ENCODE results near the gene BPIFB4. TPM values are rescaled to one million over a fixed set of nuclear protein-coding genes. Genes with fewer than 3 reads are reported as not detected.

BPIFB4 gene
- total RNA-seq, 2 experiments from 2014 or later = not detected

DNA sequence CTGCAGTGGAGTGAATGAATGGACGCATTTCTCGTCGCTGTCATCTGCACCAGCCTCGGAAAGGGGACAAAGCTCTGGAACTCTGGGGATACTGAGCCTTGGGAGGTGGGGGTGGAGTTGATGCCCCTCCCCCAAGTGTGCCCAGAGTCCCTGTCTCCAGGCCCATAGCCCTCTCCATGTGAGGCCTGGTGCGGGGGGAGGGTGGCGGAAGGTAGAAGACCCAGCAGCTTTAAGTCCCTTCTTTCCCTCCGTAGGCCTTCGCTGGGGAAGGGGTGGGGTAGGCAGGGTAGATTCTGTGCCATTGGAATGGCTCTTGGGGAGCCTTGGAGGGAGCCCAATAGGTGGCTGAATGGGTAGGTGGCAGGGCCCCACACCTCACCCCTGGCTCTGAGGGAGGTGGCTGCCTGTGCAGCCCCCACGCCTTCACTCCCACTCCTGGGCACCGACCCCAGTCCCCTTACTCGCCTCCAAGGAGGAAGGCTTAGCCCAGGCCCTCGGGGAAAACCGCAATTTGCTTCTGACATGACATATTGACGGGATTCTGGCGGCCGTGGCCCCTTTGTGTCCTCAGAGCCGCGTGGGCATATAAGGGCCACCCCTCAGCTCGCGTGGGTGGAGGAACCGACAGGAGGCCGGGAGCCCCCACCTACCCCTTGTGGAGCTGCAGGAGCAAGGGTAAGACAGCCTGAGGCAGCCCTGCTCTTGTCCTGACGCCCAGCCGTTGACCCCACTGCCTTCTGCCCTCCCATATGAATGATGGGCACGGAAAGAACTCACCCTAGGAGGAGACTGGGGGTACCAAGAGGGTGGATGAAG, 25.9 kb upstream of the BPIFB4 start, which contains the start of gene BPIFB3:
TSS of gene BPIFB3 (plus strand) at position 613 of the 816 bp plus-strand sequence. CDS start 1,533 bp downstream, outside the sequence.
- TF ChIP-seq, protein P1, sequence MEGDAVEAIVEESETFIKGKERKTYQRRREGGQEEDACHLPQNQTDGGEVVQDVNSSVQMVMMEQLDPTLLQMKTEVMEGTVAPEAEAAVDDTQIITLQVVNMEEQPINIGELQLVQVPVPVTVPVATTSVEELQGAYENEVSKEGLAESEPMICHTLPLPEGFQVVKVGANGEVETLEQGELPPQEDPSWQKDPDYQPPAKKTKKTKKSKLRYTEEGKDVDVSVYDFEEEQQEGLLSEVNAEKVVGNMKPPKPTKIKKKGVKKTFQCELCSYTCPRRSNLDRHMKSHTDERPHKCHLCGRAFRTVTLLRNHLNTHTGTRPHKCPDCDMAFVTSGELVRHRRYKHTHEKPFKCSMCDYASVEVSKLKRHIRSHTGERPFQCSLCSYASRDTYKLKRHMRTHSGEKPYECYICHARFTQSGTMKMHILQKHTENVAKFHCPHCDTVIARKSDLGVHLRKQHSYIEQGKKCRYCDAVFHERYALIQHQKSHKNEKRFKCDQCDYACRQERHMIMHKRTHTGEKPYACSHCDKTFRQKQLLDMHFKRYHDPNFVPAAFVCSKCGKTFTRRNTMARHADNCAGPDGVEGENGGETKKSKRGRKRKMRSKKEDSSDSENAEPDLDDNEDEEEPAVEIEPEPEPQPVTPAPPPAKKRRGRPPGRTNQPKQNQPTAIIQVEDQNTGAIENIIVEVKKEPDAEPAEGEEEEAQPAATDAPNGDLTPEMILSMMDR (IDR thresholded peaks at IDR 0.05) = no peak
- Mint-ChIP-seq H3K27me3 (no peaks in the 10 kb centered on the region), H3K4me3 (no peak within 1 kb of the TSS), H3K36me3 (ENCODE audit: low read depth) (no peaks in the 10 kb centered on the region), H3K4me1 (ENCODE audit: low read depth) (no peaks in the 10 kb centered on the region), H3K27ac (no peak within 1 kb of the TSS), H3K9me3 (no peaks in the 10 kb centered on the region)
- Histone ChIP-seq H3K4me1 (ENCODE audit: insufficient read depth, low read length) (no peaks in the 10 kb centered on the region), H3K27ac (ENCODE audit: low read depth in 1 of 2, low read length in 2 of 2) (no peak within 1 kb of the TSS), H3K27me3 (ENCODE audit: control insufficient read depth in 1 of 2, insufficient read depth in 2 of 2, low read length in 2 of 2) (no peaks in the 10 kb centered on the region), H3K4me3 (ENCODE audit: low read length) (no peak within 1 kb of the TSS), H3K9me3 (ENCODE audit: control insufficient read depth in 1 of 2, insufficient read depth in 1 of 2, low read length in 2 of 2) (no peaks in the 10 kb centered on the region), H3K36me3 (ENCODE audit: insufficient read depth, low read length) (no peaks in the 10 kb centered on the region)
- no peak for ATAC-seq (ENCODE audit: poor library complexity)
- DNase-seq = no peak
- CTCF ChIA-PET = no interaction called here
- POLR2A ChIA-PET = no interaction called here
- intact Hi-C loops (cut with DNase I, micrococcal nuclease) = no loop called here

DNA sequence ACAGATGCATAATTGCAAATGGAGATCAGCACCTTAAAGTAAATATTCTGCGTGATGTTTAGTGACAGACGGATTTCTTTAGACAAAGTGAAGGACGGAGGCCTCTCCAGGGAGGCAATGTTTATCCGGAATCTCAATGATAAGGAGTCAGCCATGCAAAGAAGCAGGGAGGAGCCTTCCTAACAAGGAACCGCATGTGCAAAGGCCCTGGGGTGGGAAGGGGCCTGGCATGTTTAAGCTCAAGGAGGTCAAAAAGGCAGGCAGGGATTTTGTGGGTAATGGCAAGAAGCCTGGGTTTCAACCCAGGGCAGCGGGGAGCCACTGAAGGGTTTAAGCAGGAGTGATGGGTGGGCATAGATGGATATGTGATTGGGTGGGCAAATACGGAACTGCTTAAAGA, 25.1 kb upstream of the BPIFB4 start:
- CTCF ChIA-PET = no interaction called here
- H3K9me3 Mint-ChIP-seq = no peaks in the 10 kb centered on the region
- no peaks in the 10 kb centered on the region for H3K4me1 Mint-ChIP-seq (ENCODE audit: low read depth)
- no peaks in the 10 kb centered on the region for H3K36me3 ChIP-seq (ENCODE audit: insufficient read depth, low read length)
- H3K4me3 ChIP-seq (ENCODE audit: low read length) = no peak overlapping the region
- POLR2A ChIA-PET = interaction anchor here (0.9 kb wide), 1 partner anchor 82 kb away, joined by 3 read pairs; no protein-coding TSS in a partner anchor
- H3K27ac ChIP-seq (ENCODE audit: low read depth in 1 of 2, low read length in 2 of 2) = no peak overlapping the region
- no peak overlapping the region for H3K4me3 Mint-ChIP-seq
- H3K9me3 ChIP-seq (ENCODE audit: control insufficient read depth in 1 of 2, insufficient read depth in 1 of 2, low read length in 2 of 2) = no peaks in the 10 kb centered on the region
- no peaks in the 10 kb centered on the region for H3K36me3 Mint-ChIP-seq (ENCODE audit: low read depth)
- no peak overlapping the region for H3K27ac Mint-ChIP-seq
- no peaks in the 10 kb centered on the region for H3K4me1 ChIP-seq (ENCODE audit: insufficient read depth, low read length)
- intact Hi-C loops (cut with DNase I, micrococcal nuclease) = no loop called here
- TF ChIP-seq, protein P1 (IDR thresholded peaks at IDR 0.05) = no peak
- ATAC-seq (ENCODE audit: poor library complexity) (no peak), DNase-seq (no peak)
- no peaks in the 10 kb centered on the region for H3K27me3 ChIP-seq (ENCODE audit: control insufficient read depth in 1 of 2, insufficient read depth in 2 of 2, low read length in 2 of 2)
- H3K27me3 Mint-ChIP-seq = no peaks in the 10 kb centered on the region

DNA sequence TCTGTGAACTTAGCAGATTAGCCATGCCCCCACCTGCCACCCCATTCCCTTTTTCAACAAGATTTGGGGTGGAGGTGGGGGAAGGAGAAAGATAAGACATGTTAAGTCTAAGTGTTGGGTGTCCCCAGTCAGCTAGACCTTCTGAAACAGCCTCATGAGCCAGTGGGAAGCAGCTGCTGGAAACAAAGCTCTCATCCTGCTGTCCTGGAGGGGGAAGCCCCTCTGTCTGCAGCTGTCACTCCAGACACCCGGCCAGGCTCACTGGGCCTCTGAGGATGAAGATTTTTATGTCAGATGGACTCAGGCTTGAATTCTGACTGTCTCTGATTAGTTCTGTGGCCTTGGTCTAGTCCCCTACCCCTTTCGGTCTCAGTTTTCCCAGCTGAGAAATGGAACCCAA, 24.7 kb upstream of the BPIFB4 start:
- POLR2A ChIA-PET = interaction anchor here (0.9 kb wide), 1 partner anchor 82 kb away, joined by 3 read pairs; no protein-coding TSS in a partner anchor
- no peak overlapping the region for H3K4me3 ChIP-seq (ENCODE audit: low read length)
- no peaks in the 10 kb centered on the region for H3K9me3 ChIP-seq (ENCODE audit: control insufficient read depth in 1 of 2, insufficient read depth in 1 of 2, low read length in 2 of 2)
- H3K27me3 Mint-ChIP-seq = no peaks in the 10 kb centered on the region
- no peaks in the 10 kb centered on the region for H3K4me1 Mint-ChIP-seq (ENCODE audit: low read depth)
- DNase-seq (no peak), ATAC-seq (ENCODE audit: poor library complexity) (no peak)
- no peaks in the 10 kb centered on the region for H3K4me1 ChIP-seq (ENCODE audit: insufficient read depth, low read length)
- no peaks in the 10 kb centered on the region for H3K36me3 ChIP-seq (ENCODE audit: insufficient read depth, low read length)
- TF ChIP-seq, protein P1 (IDR thresholded peaks at IDR 0.05) = no peak
- H3K36me3 Mint-ChIP-seq (ENCODE audit: low read depth) = no peaks in the 10 kb centered on the region
- no peak overlapping the region for H3K27ac Mint-ChIP-seq
- no peaks in the 10 kb centered on the region for H3K9me3 Mint-ChIP-seq
- H3K27me3 ChIP-seq (ENCODE audit: control insufficient read depth in 1 of 2, insufficient read depth in 2 of 2, low read length in 2 of 2) = no peaks in the 10 kb centered on the region
- no peak overlapping the region for H3K27ac ChIP-seq (ENCODE audit: low read depth in 1 of 2, low read length in 2 of 2)
- no peak overlapping the region for H3K4me3 Mint-ChIP-seq
- CTCF ChIA-PET = no interaction called here
- intact Hi-C loops (cut with DNase I, micrococcal nuclease) = no loop called here

Measured in CD4-positive, alpha-beta T cell (primary cell).